ENCODE data around the gene CD99L2.

CD99L2 gene

DNA sequence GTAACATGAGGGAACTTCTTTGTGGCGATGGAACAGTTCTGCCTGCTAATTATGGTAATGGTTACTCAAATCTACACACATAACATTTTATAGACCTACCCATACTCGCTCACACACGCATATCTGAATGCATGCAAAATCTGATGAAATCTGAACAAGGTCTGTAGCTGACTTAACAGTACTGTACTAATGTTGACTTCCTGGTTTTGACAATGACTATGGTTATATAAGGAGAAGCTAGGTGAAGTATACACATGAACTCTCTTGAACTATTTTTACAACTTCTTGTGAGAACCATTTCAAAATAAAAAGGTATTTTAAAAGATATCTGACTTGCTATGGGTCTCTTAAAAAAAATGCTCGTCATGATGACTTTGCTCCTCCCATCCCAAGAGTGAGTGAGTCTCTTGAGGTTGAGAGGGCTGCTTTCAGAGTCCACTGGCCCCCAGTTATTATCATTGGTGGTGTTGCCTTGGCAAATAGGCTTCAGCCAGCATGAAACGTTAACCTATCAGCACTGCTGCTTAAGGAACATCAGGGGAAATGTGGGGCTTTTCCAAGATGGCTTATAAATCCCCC is 105.4 kb downstream of the CD99L2 start:
- Histone ChIP-seq H2AFZ (ENCODE audit: low read depth, low read length) (no peak overlapping the region), H3K4me2 (ENCODE audit: low read length, poor library complexity, severe bottlenecking) (no peak overlapping the region), H2BK5ac (ENCODE audit: low read depth, low read length, poor library complexity, severe bottlenecking) (no peak overlapping the region), H3K4me1 (ENCODE audit: control insufficient read depth, insufficient read depth, low read depth, low read length) (no peaks in the 10 kb centered on the region), H2BK15ac (ENCODE audit: low read depth, poor library complexity, severe bottlenecking) (no peak overlapping the region), H3K4ac (ENCODE audit: low read depth in 1 of 2, low read length in 2 of 2) (no peak overlapping the region), H3K79me1 (replicated peaks; ENCODE audit: low read length, poor library complexity, severe bottlenecking) (no peaks in the 10 kb centered on the region), H2BK120ac (ENCODE audit: low read depth, low read length) (no peak overlapping the region), H3K18ac (ENCODE audit: low read depth in 1 of 2, low read length in 2 of 2) (no peak overlapping the region), H3K9me3 (ENCODE audit: control insufficient read depth, low read length) (peaks cover 8% of the 10 kb centered on the region), H3K36me3 (ENCODE audit: control insufficient read depth in 1 of 2, insufficient read depth in 2 of 2, low read depth in 1 of 2, low read length in 2 of 2) (peaks cover 3 to 35% of the 10 kb centered on the region in 2 experiments), H3K27me3 (ENCODE audit: control insufficient read depth in 1 of 2, insufficient read depth in 1 of 2, low read length in 2 of 2) (no peaks in the 10 kb centered on the region), H4K91ac (ENCODE audit: low read length) (no peak overlapping the region), H2BK12ac (ENCODE audit: low read length in 2 of 2) (no peak overlapping the region), H3K4me3 (ENCODE audit: insufficient read depth in 1 of 2, low read depth in 1 of 2, low read length in 2 of 2) (no peak overlapping the region), H3K27ac (ENCODE audit: low read length, poor library complexity, severe bottlenecking) (no peak overlapping the region), H2AK5ac (ENCODE audit: low read length, severe bottlenecking) (no peak overlapping the region), H3K23ac (ENCODE audit: low read length in 2 of 2) (no peak overlapping the region), H4K8ac (ENCODE audit: low read length) (no peak overlapping the region), H3K14ac (ENCODE audit: low read length in 2 of 2) (no peak overlapping the region), H3K9ac (ENCODE audit: low read length) (no peak overlapping the region)
- 100% methylated on average over 2 of the region's 5 CpGs for WGBS
- no peak for DNase-seq

DNA sequence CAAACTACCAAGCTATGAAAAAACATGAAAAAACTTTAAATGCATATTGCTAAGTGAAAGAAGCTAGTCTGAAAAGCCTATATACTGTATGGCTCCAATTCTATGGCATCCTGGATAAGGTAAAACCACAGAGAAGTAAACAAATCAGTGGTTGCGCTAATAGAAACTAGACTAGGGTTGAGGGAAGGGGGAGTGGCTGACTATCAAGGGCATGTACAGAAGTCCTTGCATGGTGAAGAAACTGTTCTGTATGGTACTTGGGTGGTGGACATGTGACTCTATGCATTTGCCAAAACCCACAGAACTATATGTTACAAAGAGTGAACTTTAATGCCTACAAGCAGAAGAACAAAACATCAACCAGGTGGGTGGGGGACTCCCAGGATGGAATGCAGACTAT is 108.4 kb downstream of the CD99L2 start:
- 100% methylated on average over 1 of the region's 1 CpG for WGBS
- Histone ChIP-seq H2BK12ac (ENCODE audit: low read length in 2 of 2) (no peak overlapping the region), H2BK15ac (ENCODE audit: low read depth, poor library complexity, severe bottlenecking) (no peak overlapping the region), H3K9me3 (ENCODE audit: control insufficient read depth, low read length) (peaks cover 8% of the 10 kb centered on the region), H4K8ac (ENCODE audit: low read length) (no peak overlapping the region), H2BK120ac (ENCODE audit: low read depth, low read length) (no peak overlapping the region), H2AFZ (ENCODE audit: low read depth, low read length) (no peak overlapping the region), H3K4me2 (ENCODE audit: low read length, poor library complexity, severe bottlenecking) (no peak overlapping the region), H2AK5ac (ENCODE audit: low read length, severe bottlenecking) (no peak overlapping the region), H3K79me1 (replicated peaks; ENCODE audit: low read length, poor library complexity, severe bottlenecking) (no peaks in the 10 kb centered on the region), H3K9ac (ENCODE audit: low read length) (no peak overlapping the region), H3K27me3 (ENCODE audit: control insufficient read depth in 1 of 2, insufficient read depth in 1 of 2, low read length in 2 of 2) (no peaks in the 10 kb centered on the region), H3K23ac (ENCODE audit: low read length in 2 of 2) (no peak overlapping the region), H3K27ac (ENCODE audit: low read length, poor library complexity, severe bottlenecking) (no peak overlapping the region), H2BK5ac (ENCODE audit: low read depth, low read length, poor library complexity, severe bottlenecking) (no peak overlapping the region), H3K18ac (ENCODE audit: low read depth in 1 of 2, low read length in 2 of 2) (no peak overlapping the region), H4K91ac (ENCODE audit: low read length) (no peak overlapping the region), H3K36me3 (ENCODE audit: control insufficient read depth in 1 of 2, insufficient read depth in 2 of 2, low read depth in 1 of 2, low read length in 2 of 2) (peaks cover 3 to 30% of the 10 kb centered on the region in 2 experiments), H3K4me1 (ENCODE audit: control insufficient read depth, insufficient read depth, low read depth, low read length) (no peaks in the 10 kb centered on the region), H3K4ac (ENCODE audit: low read depth in 1 of 2, low read length in 2 of 2) (no peak overlapping the region), H3K4me3 (ENCODE audit: insufficient read depth in 1 of 2, low read depth in 1 of 2, low read length in 2 of 2) (no peak overlapping the region), H3K14ac (ENCODE audit: low read length in 2 of 2) (no peak overlapping the region)
- no peak for DNase-seq

DNA sequence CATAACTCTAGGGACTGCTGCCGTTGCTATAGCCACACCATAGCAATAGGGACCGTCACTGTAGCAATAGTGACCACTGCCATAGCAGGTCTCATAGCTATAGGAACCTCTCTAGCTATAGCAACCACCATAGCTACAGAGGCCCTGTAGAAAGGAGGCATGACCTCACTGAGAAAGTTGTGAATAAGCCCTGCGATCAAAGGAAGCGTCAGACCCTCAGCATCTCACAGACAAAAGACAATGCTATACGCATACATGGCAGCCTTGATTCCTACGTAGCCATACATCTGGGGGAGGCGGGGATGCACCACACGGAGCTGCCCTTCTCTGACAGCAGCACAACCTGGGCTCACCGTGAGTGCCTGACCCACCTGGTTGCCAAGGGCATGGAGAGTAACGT is 116.8 kb downstream of the CD99L2 start:
- H3K4me2 ChIP-seq (ENCODE audit: low read length, poor library complexity, severe bottlenecking), result no peak overlapping the region
- no peak overlapping the region for H3K23ac ChIP-seq (ENCODE audit: low read length in 2 of 2)
- no peak overlapping the region for H2AFZ ChIP-seq (ENCODE audit: low read depth, low read length)
- no peak overlapping the region for H2BK12ac ChIP-seq (ENCODE audit: low read length in 2 of 2)
- H4K8ac ChIP-seq (ENCODE audit: low read length), result no peak overlapping the region
- DNase-seq, result no peak
- no peaks in the 10 kb centered on the region for H3K4me1 ChIP-seq (ENCODE audit: control insufficient read depth, insufficient read depth, low read depth, low read length)
- H4K91ac ChIP-seq (ENCODE audit: low read length), result no peak overlapping the region
- H3K4ac ChIP-seq (ENCODE audit: low read depth in 1 of 2, low read length in 2 of 2), result no peak overlapping the region
- H2BK5ac ChIP-seq (ENCODE audit: low read depth, low read length, poor library complexity, severe bottlenecking), result no peak overlapping the region
- H3K79me1 ChIP-seq (replicated peaks; ENCODE audit: low read length, poor library complexity, severe bottlenecking), result no peaks in the 10 kb centered on the region
- no peak overlapping the region for H3K4me3 ChIP-seq (ENCODE audit: insufficient read depth in 1 of 2, low read depth in 1 of 2, low read length in 2 of 2)
- no peaks in the 10 kb centered on the region for H3K9me3 ChIP-seq (ENCODE audit: control insufficient read depth, low read length)
- peaks cover 0 to 10% of the 10 kb centered on the region in 2 experiments for H3K36me3 ChIP-seq (ENCODE audit: control insufficient read depth in 1 of 2, insufficient read depth in 2 of 2, low read depth in 1 of 2, low read length in 2 of 2)
- no peak overlapping the region for H2BK15ac ChIP-seq (ENCODE audit: low read depth, poor library complexity, severe bottlenecking)
- H3K14ac ChIP-seq (ENCODE audit: low read length in 2 of 2), result no peak overlapping the region
- H2BK120ac ChIP-seq (ENCODE audit: low read depth, low read length), result no peak overlapping the region
- H3K27me3 ChIP-seq (ENCODE audit: control insufficient read depth in 1 of 2, insufficient read depth in 1 of 2, low read length in 2 of 2), result no peaks in the 10 kb centered on the region
- 97% methylated on average over 9 of the region's 10 CpGs for WGBS
- H3K27ac ChIP-seq (ENCODE audit: low read length, poor library complexity, severe bottlenecking), result no peak overlapping the region
- H3K9ac ChIP-seq (ENCODE audit: low read length), result no peak overlapping the region
- no peak overlapping the region for H3K18ac ChIP-seq (ENCODE audit: low read depth in 1 of 2, low read length in 2 of 2)
- no peak overlapping the region for H2AK5ac ChIP-seq (ENCODE audit: low read length, severe bottlenecking)

- WGBS, result 100% methylated on average over 4 of the region's 8 CpGs
- H3K9me3 ChIP-seq (ENCODE audit: control insufficient read depth, low read length), result no peaks in the 10 kb centered on the region
- DNase-seq, result no peak
- H3K18ac ChIP-seq (ENCODE audit: low read depth in 1 of 2, low read length in 2 of 2), result no peak overlapping the region
- no peak overlapping the region for H4K91ac ChIP-seq (ENCODE audit: low read length)
- H3K4me3 ChIP-seq (ENCODE audit: insufficient read depth in 1 of 2, low read depth in 1 of 2, low read length in 2 of 2), result no peak overlapping the region
- H2BK12ac ChIP-seq (ENCODE audit: low read length in 2 of 2), result no peak overlapping the region
- H3K4ac ChIP-seq (ENCODE audit: low read depth in 1 of 2, low read length in 2 of 2), result no peak overlapping the region
- peaks cover 0 to 5% of the 10 kb centered on the region in 2 experiments for H3K27me3 ChIP-seq (ENCODE audit: control insufficient read depth in 1 of 2, insufficient read depth in 1 of 2, low read length in 2 of 2)
- no peak overlapping the region for H4K8ac ChIP-seq (ENCODE audit: low read length)
- H2BK15ac ChIP-seq (ENCODE audit: low read depth, poor library complexity, severe bottlenecking), result no peak overlapping the region
- peaks cover 4 to 23% of the 10 kb centered on the region in 2 experiments for H3K36me3 ChIP-seq (ENCODE audit: control insufficient read depth in 1 of 2, insufficient read depth in 2 of 2, low read depth in 1 of 2, low read length in 2 of 2)
- H3K23ac ChIP-seq (ENCODE audit: low read length in 2 of 2), result no peak overlapping the region
- H3K27ac ChIP-seq (ENCODE audit: low read length, poor library complexity, severe bottlenecking), result no peak overlapping the region
- no peak overlapping the region for H3K9ac ChIP-seq (ENCODE audit: low read length)
- no peak overlapping the region for H3K14ac ChIP-seq (ENCODE audit: low read length in 2 of 2)
- H3K4me2 ChIP-seq (ENCODE audit: low read length, poor library complexity, severe bottlenecking), result no peak overlapping the region
- no peaks in the 10 kb centered on the region for H3K4me1 ChIP-seq (ENCODE audit: control insufficient read depth, insufficient read depth, low read depth, low read length)
- no peak overlapping the region for H2AK5ac ChIP-seq (ENCODE audit: low read length, severe bottlenecking)
- H2AFZ ChIP-seq (ENCODE audit: low read depth, low read length), result no peak overlapping the region
- H3K79me1 ChIP-seq (replicated peaks; ENCODE audit: low read length, poor library complexity, severe bottlenecking), result no peaks in the 10 kb centered on the region
- H2BK5ac ChIP-seq (ENCODE audit: low read depth, low read length, poor library complexity, severe bottlenecking), result no peak overlapping the region
- no peak overlapping the region for H2BK120ac ChIP-seq (ENCODE audit: low read depth, low read length)
These were observed 119.1 kb downstream of the CD99L2 start for GRCh38 chrX:150779385-150779784.

Data from mesenchymal stem cell (in vitro differentiated cells and primary cell).